Endothelial cell of umbilical vein (primary cell): ENCODE data around the gene POU6F1. TPM values are rescaled to one million over a fixed set of nuclear protein-coding genes. Genes with fewer than 3 reads are reported as not detected.

Source experiments
- BruUV-seq: library from RNA; stranded (reverse); fragments of 400-500 nt; replicated peaks from 2 replicates; lab custom pipeline; 2021; lab: Mats Ljungman, UMichigan
- CTCF ChIA-PET: fragments of 300-600, 350-600 bp; sonication (Branson Sonifier 250); formaldehyde crosslinking; loops from one replicate; lab custom pipeline; 2021; ENCODE audit warnings: antibody characterized with exemption, inconsistent platforms; lab: Charles Lee
- POLR2A ChIA-PET: fragments of 300-600, 350-600 bp; sonication (Branson Sonifier 250); formaldehyde crosslinking; loops from one replicate; lab custom pipeline; 2021; ENCODE audit warnings: antibody characterized with exemption, inconsistent platforms; lab: Charles Lee
- DNase-seq: peaks from one replicate; pipeline ENCODE4 v3.0.0-alpha.2; 2011; ENCODE audit warnings: low read depth, low spot score
- FAIRE-seq: peaks from 2 replicates; lab custom pipeline; 2011; peaks lifted over from hg19 to GRCh38; lab: Jason Lieb, UNC
- H2AFZ ChIP-seq: 2 replicates; pipeline ENCODE4 v1.6.0; 2012; ENCODE audit warnings: low read depth, low read length, control low read depth, inconsistent platforms
- H3K27ac ChIP-seq: 2 replicates; pipeline ENCODE4 v1.5.1; 2011; ENCODE audit warnings: low read depth, mild to moderate bottlenecking, control low read depth, low read length, moderate library complexity; ENCODE audit not compliant: insufficient read depth
- H3K27me3 ChIP-seq, 2 experiments: 2 replicates each; pipeline versions ENCODE4 v1.6.0 to v1.6.1; 2011; ENCODE audit warnings: low read length in 2 of 2, mixed read lengths in 1 of 2; ENCODE audit not compliant: control insufficient read depth in 2 of 2, insufficient read depth in 2 of 2
- H3K36me3 ChIP-seq, 2 experiments: 2 replicates in 1 of 2; 3 replicates in 1 of 2; pipeline ENCODE4 v1.5.1; 2011; ENCODE audit warnings: low read length in 2 of 2, mild to moderate bottlenecking in 1 of 2, moderate library complexity in 1 of 2; ENCODE audit not compliant: control insufficient read depth in 2 of 2, insufficient read depth in 2 of 2; ENCODE audit errors: extremely low read depth in 1 of 2
- H3K4me1 ChIP-seq: 3 replicates; pipeline ENCODE4 v1.5.1; 2011; ENCODE audit warnings: mild to moderate bottlenecking, low read length; ENCODE audit not compliant: control insufficient read depth, insufficient read depth; ENCODE audit errors: extremely low read depth
- H3K4me2 ChIP-seq: 2 replicates; pipeline ENCODE4 v1.6.1; 2011; ENCODE audit warnings: low read length, control low read depth, mixed read lengths; ENCODE audit not compliant: insufficient read depth
- H3K4me3 ChIP-seq, 3 experiments: fragments of 200-600 bp in 1 of 3; sonication (generic), shearing (Covaris generic) in 1 of 3; replicated peaks in 1 of 3; 2 replicates each; pipeline ENCODE4 v1.5.1; 2011 to 2016; ENCODE audit warnings: control low read depth in 3 of 3, low read length in 3 of 3, mild to moderate bottlenecking in 2 of 3, inconsistent platforms in 1 of 3, low read depth in 1 of 3, moderate library complexity in 1 of 3; ENCODE audit not compliant: insufficient read depth in 1 of 3
- H3K79me2 ChIP-seq: 2 replicates; pipeline ENCODE4 v1.6.0; 2012; ENCODE audit warnings: low read length, inconsistent platforms; ENCODE audit not compliant: control insufficient read depth, insufficient read depth
- H3K9ac ChIP-seq: replicated peaks from 2 replicates; pipeline ENCODE3; 2011; ENCODE audit warnings: low read length, control low read depth; ENCODE audit not compliant: insufficient read depth; ENCODE audit errors: extremely low read depth
- H3K9me1 ChIP-seq: replicated peaks from 3 replicates; pipeline ENCODE4 v1.6.0; 2011; ENCODE audit warnings: mild to moderate bottlenecking, low read length; ENCODE audit not compliant: control insufficient read depth, insufficient read depth; ENCODE audit errors: extremely low read depth
- H3K9me3 ChIP-seq: replicated peaks from 2 replicates; pipeline ENCODE4 v1.5.1; 2012; ENCODE audit warnings: low read length, inconsistent platforms; ENCODE audit not compliant: control insufficient read depth, insufficient read depth
- H4K20me1 ChIP-seq: replicated peaks from 2 replicates; pipeline ENCODE3; 2011; ENCODE audit warnings: mild to moderate bottlenecking, low read length; ENCODE audit not compliant: control insufficient read depth, insufficient read depth; ENCODE audit errors: extremely low read depth
- EZH2 ChIP-seq: IDR thresholded peaks from 2 replicates; pipeline ENCODE4 v1.6.1; 2012; ENCODE audit warnings: borderline replicate concordance, low read depth, mild to moderate bottlenecking, moderate library complexity, low read length, inconsistent platforms; ENCODE audit not compliant: severe bottlenecking
- GATA2 ChIP-seq: IDR thresholded peaks from 2 replicates; pipeline ENCODE4 v1.7.0; 2011; ENCODE audit warnings: low read depth, mild to moderate bottlenecking, moderate library complexity, mixed read lengths, low read length; ENCODE audit not compliant: insufficient read length, insufficient read depth
- JUN ChIP-seq: IDR thresholded peaks from 2 replicates; pipeline ENCODE4 v1.6.1; 2011; ENCODE audit warnings: borderline replicate concordance, low read depth; ENCODE audit not compliant: insufficient read length, insufficient read depth
- MYC ChIP-seq: IDR thresholded peaks from one replicate; pipeline ENCODE4 v1.6.1; 2011; ENCODE audit warnings: mild to moderate bottlenecking, low read depth, low read length
- POLR2A ChIP-seq: IDR thresholded peaks from 2 replicates; pipeline ENCODE4 v1.6.1; 2012; ENCODE audit warnings: low read depth, mild to moderate bottlenecking, control low read depth, low read length
- POLR2AphosphoS5 ChIP-seq: IDR thresholded peaks from 2 replicates; pipeline ENCODE4 v1.6.1; 2012; ENCODE audit warnings: low read depth, mild to moderate bottlenecking, control low read depth, low read length, moderate library complexity; ENCODE audit not compliant: insufficient read depth
- dilution Hi-C: fragments of 300-500 bp; cut with MboI; formaldehyde crosslinking; loops from one replicate; pipeline ENCODE4 v1.15.0; 2019; ENCODE audit warnings: low sequenced_read_pairs; ENCODE audit not compliant: extremely low pct_ligation_motif_present
- intact Hi-C: fragments of 100-400 bp; cut with micrococcal nuclease; formaldehyde crosslinking; loops from one replicate; pipeline ENCODE4 v1.10.0; 2022
- polyA plus RNA-seq, 4 experiments: library from polyadenylated mRNA; depleted of rRNA in 3 of 4; stranded (reverse) in 3 of 4; unstranded in 1 of 4; fragments of >200 nt; gene quantifications; 2 replicates each; pipeline versions ENCODE4 v1.2.1 to v1.2.3, GENCODE V29; 2011 to 2012; ENCODE audit warnings: missing spikeins in 1 of 4
- total RNA-seq: library from RNA; stranded (reverse); gene quantifications from 2 replicates; pipeline ENCODE4 v1.2.3, GENCODE V29; 2021
- TF ChIP-seq, protein P1 (sequence below): IDR thresholded peaks from 2 replicates; pipeline ENCODE4 v1.6.1; 2011; ENCODE audit not compliant: insufficient read depth, insufficient read length
- TF ChIP-seq, protein P2 (sequence below), 2 donors: IDR thresholded peaks; 1 replicate in 1 of 2; 2 replicates in 1 of 2; pipeline ENCODE4 v1.5.1; 2011; ENCODE audit warnings: low read length in 2 of 2, mild to moderate bottlenecking in 2 of 2, moderate library complexity in 2 of 2, control low read depth in 1 of 2, inconsistent platforms in 1 of 2, low read depth in 1 of 2; ENCODE audit not compliant: insufficient read depth in 1 of 2; ENCODE audit errors: extremely low read depth in 1 of 2

The POU6F1 gene
- total and polyA plus RNA-seq, 2 donors (not counting 3 experiments of a cell fraction or from before 2014, with no cell fraction given): 5.4 to 14.4 TPM

DNA sequence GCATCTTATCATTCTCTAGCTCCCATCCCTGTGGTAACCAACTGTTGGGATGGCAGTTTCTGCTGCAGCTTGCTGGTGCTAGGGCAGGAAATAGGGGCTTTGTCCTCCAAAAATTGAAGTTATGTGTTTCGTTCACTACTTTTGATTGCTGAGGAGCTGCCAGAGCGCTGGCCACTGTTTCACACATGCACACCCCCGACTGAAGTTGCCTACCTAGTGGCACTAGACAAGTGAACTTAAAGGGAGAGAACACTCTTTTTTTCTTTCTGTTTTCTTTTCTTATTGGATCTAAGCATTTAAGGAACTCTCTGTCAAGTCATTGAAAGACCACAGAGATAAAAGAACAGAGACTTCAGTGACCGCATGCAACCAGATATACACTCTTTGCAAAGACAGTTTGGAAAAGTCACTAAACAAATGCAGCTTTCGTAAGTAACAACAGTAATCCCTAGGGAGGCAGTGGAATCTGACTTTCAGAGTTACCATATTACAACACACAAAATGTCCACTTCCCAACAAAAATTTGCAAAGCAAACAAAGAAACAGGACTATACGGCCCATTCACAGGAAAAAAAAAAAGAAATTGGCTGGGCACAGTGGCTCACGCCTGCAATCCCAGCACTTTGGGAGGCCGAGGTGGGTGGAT, 56.9 kb downstream of the POU6F1 start:
- Histone ChIP-seq H3K4me2 (no peak overlapping the region), H3K4me1 (no peaks in the 10 kb centered on the region), H3K27me3 (no peaks in the 10 kb centered on the region), H3K79me2 (peaks cover 47% of the 10 kb centered on the region), H3K9me3 (no peaks in the 10 kb centered on the region), H3K9ac (no peak overlapping the region), H3K36me3 (no peaks in the 10 kb centered on the region), H3K4me3 (no peak overlapping the region), H3K27ac (no peak overlapping the region), H3K9me1 (no peaks in the 10 kb centered on the region), H2AFZ (no peak overlapping the region), H4K20me1 (no peaks in the 10 kb centered on the region)
- TF ChIP-seq MYC (no peak), EZH2 (no peak), POLR2AphosphoS5 (no peak)
- dilution Hi-C loops (no loop called here), intact Hi-C loops (no loop called here)
- BruUV-seq: no TSS peak
- CTCF ChIA-PET: no interaction called here
- FAIRE-seq: no peak
- DNase-seq: no peak
- POLR2A ChIA-PET: no interaction called here

DNA sequence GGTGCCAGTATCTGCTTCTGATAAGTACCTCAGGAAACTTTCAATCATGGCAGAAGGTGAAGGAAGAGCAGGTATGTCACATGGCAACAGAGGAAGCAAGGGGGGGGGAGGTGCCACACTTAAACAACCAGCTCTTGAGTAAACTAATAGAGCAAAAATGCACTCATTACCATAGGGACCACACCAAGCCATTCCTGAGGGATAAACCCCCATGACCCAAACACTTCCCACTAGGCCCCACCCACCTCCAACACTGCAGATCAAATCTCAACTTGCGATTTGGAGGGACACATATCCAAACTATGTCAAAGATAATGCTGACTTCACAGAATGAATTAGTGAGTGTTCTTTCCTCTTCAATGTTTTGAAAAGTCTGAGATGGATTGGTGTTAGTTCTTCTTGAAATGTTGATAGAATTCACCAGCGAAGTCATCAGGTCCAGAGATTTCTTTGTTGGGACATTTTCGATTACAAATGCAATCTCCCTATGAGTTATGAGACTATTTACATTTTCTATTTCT, 61.6 kb downstream of the POU6F1 start:
- Histone ChIP-seq H3K79me2 (peaks cover 19% of the 10 kb centered on the region), H2AFZ (no peak overlapping the region), H3K4me2 (no peak overlapping the region), H3K27me3 (no peaks in the 10 kb centered on the region), H3K9me3 (no peaks in the 10 kb centered on the region), H4K20me1 (no peaks in the 10 kb centered on the region), H3K4me3 (no peak overlapping the region), H3K9me1 (no peaks in the 10 kb centered on the region), H3K4me1 (no peaks in the 10 kb centered on the region), H3K36me3 (no peaks in the 10 kb centered on the region), H3K9ac (no peak overlapping the region), H3K27ac (no peak overlapping the region)
- no TSS peak for BruUV-seq
- POLR2A ChIA-PET: no interaction called here
- TF ChIP-seq, protein P1, sequence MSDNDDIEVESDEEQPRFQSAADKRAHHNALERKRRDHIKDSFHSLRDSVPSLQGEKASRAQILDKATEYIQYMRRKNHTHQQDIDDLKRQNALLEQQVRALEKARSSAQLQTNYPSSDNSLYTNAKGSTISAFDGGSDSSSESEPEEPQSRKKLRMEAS: no peak
- TF ChIP-seq GATA2 (no peak), EZH2 (no peak), POLR2A (no peak), JUN (no peak), POLR2AphosphoS5 (no peak), MYC (no peak)
- TF ChIP-seq, protein P2, sequence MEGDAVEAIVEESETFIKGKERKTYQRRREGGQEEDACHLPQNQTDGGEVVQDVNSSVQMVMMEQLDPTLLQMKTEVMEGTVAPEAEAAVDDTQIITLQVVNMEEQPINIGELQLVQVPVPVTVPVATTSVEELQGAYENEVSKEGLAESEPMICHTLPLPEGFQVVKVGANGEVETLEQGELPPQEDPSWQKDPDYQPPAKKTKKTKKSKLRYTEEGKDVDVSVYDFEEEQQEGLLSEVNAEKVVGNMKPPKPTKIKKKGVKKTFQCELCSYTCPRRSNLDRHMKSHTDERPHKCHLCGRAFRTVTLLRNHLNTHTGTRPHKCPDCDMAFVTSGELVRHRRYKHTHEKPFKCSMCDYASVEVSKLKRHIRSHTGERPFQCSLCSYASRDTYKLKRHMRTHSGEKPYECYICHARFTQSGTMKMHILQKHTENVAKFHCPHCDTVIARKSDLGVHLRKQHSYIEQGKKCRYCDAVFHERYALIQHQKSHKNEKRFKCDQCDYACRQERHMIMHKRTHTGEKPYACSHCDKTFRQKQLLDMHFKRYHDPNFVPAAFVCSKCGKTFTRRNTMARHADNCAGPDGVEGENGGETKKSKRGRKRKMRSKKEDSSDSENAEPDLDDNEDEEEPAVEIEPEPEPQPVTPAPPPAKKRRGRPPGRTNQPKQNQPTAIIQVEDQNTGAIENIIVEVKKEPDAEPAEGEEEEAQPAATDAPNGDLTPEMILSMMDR (IDR thresholded peaks at IDR 0.05; ENCODE audit: extremely low read depth in 1 of 2, insufficient read depth in 1 of 2, low read depth in 1 of 2, low read length in 2 of 2): no peak
- DNase-seq: no peak
- dilution Hi-C loops (no loop called here), intact Hi-C loops (no loop called here)
- no peak for FAIRE-seq
- CTCF ChIA-PET: no interaction called here
